GM21529 (cell line): Measurements from ENCODE around the gene DNPH1.

Experiments used
- ATAC-seq: cut with Tn5 transposase; IDR thresholded peaks from one replicate; pipeline ENCODE4 v1.9.1; 2021; ENCODE audit not compliant: unreplicated experiment

The DNPH1 gene

GRCh38 chr6:43263314-43264178 lies 34.3 kb upstream of the DNPH1 start:
- ATAC-seq: peak; percentile 83

- ATAC-seq: no peak
Observed at GRCh38 chr6:43262780-43263313, 33.6 kb upstream of the DNPH1 start.

GRCh38 chr6:43262000-43262779 lies 32.9 kb upstream of the DNPH1 start:
- ATAC-seq: no peak

- no peak for ATAC-seq
Observed at GRCh38 chr6:43261198-43261597, 31.9 kb upstream of the DNPH1 start.

GRCh38 chr6:43260791-43261190 lies 31.5 kb upstream of the DNPH1 start:
- no peak for ATAC-seq

- no peak for ATAC-seq
Observed at GRCh38 chr6:43258807-43259686, 29.8 kb upstream of the DNPH1 start.

GRCh38 chr6:43258180-43258579 lies 28.9 kb upstream of the DNPH1 start:
- no peak for ATAC-seq

GRCh38 chr6:43257367-43258145 lies 28.3 kb upstream of the DNPH1 start:
- no peak for ATAC-seq

GRCh38 chr6:43256670-43257366 lies 27.5 kb upstream of the DNPH1 start:
- no peak for ATAC-seq

GRCh38 chr6:43255408-43256054 lies 26.2 kb upstream of the DNPH1 start:
- ATAC-seq: no peak

- no peak for ATAC-seq
Observed at GRCh38 chr6:43254846-43255245, 25.6 kb upstream of the DNPH1 start.

GRCh38 chr6:43254138-43254817 lies 25.0 kb upstream of the DNPH1 start:
- no peak for ATAC-seq

- no peak for ATAC-seq
Observed at GRCh38 chr6:43253401-43253800, 24.1 kb upstream of the DNPH1 start.

GRCh38 chr6:43250992-43251373 lies 21.7 kb upstream of the DNPH1 start:
- no peak for ATAC-seq

- ATAC-seq: no peak
Observed at GRCh38 chr6:43248791-43249190, 19.5 kb upstream of the DNPH1 start.

GRCh38 chr6:43248101-43248500 lies 18.8 kb upstream of the DNPH1 start:
- ATAC-seq: no peak

GRCh38 chr6:43247114-43247999 lies 18.1 kb upstream of the DNPH1 start:
- peak; percentile 88 for ATAC-seq
